ENCODE data around the gene TSPAN1.

- TF ChIP-seq CTCF (IDR thresholded peaks at IDR 0.05) (no peak), POLR2A (IDR thresholded peaks at IDR 0.05) (no peak)
These were observed 15.4 kb upstream of the TSPAN1 start for GRCh38 chr1:46159516-46159915.
